AG04450 (cell line): Measurements from ENCODE around the gene DNAH5. TPM values are rescaled to one million over a fixed set of nuclear protein-coding genes. Genes with fewer than 3 reads are reported as not detected.
A peak's percentile ranks its signal among the peaks of the same experiment; 100 is the strongest.
"Not testable (repeated sequence)": the region's sequence is repeated elsewhere in the genome, so short reads cannot be mapped to it uniquely, and the experiment has no call there.

Source experiments
- CTCF ChIA-PET: fragments of 300-600, 350-600 bp; formaldehyde crosslinking; extraction: SDS; loops from one replicate; lab custom pipeline; 2022; ENCODE audit warnings: antibody characterized with exemption, inconsistent platforms; lab: Charles Lee
- POLR2A ChIA-PET: fragments of 350-600 bp; formaldehyde crosslinking; extraction: SDS; loops from one replicate; lab custom pipeline; 2021; ENCODE audit warnings: antibody characterized with exemption, inconsistent platforms; lab: Yijun Ruan, JAX
- DNase-seq: peaks from one replicate; pipeline ENCODE4 v3.0.0-alpha.2; 2011; ENCODE audit warnings: low read depth, low spot score
- H3K27ac ChIP-seq: one replicate; pipeline ENCODE4 v1.5.1; 2012; ENCODE audit warnings: low read depth, low read length, control low read depth
- H3K27me3 ChIP-seq: one replicate; pipeline ENCODE4 v1.6.0; 2012; ENCODE audit warnings: low read length; ENCODE audit not compliant: control insufficient read depth, insufficient read depth
- H3K4me3 ChIP-seq: 2 replicates; pipeline ENCODE4 v1.5.1; 2011; ENCODE audit warnings: mild to moderate bottlenecking, low read depth, low read length, control low read depth
- H3K9me3 ChIP-seq: 2 replicates; pipeline ENCODE4 v1.5.1; 2012; ENCODE audit warnings: low read length; ENCODE audit not compliant: control insufficient read depth, insufficient read depth
- polyA plus RNA-seq: library from polyadenylated mRNA; depleted of rRNA; stranded (reverse); fragments of >200 nt; gene quantifications from 2 replicates; pipeline ENCODE4 v1.2.3, GENCODE V29; 2011
- TF ChIP-seq, protein P1 (sequence below): IDR thresholded peaks from 2 replicates; pipeline ENCODE4 v1.5.1; 2011; ENCODE audit warnings: low read depth, low read length, control low read depth, inconsistent platforms

Gene DNAH5
- polyA plus RNA-seq, 1 experiment, result 12.4 TPM

DNA sequence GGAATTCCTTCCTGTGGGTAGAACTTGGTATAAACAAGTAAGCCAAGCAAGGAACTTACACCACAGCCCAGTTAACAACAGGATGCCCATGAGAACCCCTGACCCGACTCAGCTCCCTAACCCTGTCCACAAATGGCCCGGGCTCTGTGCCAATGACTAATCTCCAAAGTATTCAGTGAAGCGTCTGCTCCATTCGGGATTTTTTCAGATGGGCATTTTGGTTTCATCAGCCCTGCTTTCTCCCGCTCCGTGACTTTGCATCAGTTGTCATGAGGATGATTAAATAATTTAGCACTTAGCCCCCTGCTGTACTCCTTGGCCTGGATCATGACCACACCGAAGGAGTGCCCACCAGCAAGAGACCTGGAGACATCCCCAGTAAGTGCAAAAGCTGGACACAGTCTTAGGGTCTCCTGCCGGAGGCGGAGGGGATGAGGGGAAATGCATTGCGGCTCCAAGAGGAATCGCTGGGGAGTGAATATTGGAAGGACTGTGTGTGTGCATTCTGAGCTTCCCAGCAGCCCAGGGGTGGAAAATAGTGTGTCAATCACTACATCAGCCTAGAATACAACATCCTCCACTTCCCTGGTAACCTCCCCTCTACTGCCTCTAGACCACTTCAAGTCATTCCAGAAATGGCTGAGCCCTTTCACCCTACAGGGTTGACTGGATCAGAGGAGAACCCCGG lies 41.4 kb upstream of the DNAH5 start:
- TF ChIP-seq, protein P1, sequence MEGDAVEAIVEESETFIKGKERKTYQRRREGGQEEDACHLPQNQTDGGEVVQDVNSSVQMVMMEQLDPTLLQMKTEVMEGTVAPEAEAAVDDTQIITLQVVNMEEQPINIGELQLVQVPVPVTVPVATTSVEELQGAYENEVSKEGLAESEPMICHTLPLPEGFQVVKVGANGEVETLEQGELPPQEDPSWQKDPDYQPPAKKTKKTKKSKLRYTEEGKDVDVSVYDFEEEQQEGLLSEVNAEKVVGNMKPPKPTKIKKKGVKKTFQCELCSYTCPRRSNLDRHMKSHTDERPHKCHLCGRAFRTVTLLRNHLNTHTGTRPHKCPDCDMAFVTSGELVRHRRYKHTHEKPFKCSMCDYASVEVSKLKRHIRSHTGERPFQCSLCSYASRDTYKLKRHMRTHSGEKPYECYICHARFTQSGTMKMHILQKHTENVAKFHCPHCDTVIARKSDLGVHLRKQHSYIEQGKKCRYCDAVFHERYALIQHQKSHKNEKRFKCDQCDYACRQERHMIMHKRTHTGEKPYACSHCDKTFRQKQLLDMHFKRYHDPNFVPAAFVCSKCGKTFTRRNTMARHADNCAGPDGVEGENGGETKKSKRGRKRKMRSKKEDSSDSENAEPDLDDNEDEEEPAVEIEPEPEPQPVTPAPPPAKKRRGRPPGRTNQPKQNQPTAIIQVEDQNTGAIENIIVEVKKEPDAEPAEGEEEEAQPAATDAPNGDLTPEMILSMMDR, result no peak
- H3K9me3 ChIP-seq, result no peaks in the 10 kb centered on the region; the same call in 1 of the 2 replicates
- peak; percentile 70 for DNase-seq
- peak overlapping the region; percentile 27; the same call in 1 of the 2 replicates for H3K4me3 ChIP-seq
- peak overlapping the region; percentile 95 for H3K27ac ChIP-seq
- ChIA-PET POLR2A (interaction anchor here (0.7 to 1.0 kb wide), 2 partner anchors 8 to 112 kb away, joined by 3 to 4 read pairs; no protein-coding TSS in a partner anchor), CTCF (interaction anchor here (0.7 to 1.4 kb wide), 3 partner anchors 9 to 284 kb away, joined by 3 to 4 read pairs (median 4); no protein-coding TSS in a partner anchor)
- H3K27me3 ChIP-seq, result no peaks in the 10 kb centered on the region

DNA sequence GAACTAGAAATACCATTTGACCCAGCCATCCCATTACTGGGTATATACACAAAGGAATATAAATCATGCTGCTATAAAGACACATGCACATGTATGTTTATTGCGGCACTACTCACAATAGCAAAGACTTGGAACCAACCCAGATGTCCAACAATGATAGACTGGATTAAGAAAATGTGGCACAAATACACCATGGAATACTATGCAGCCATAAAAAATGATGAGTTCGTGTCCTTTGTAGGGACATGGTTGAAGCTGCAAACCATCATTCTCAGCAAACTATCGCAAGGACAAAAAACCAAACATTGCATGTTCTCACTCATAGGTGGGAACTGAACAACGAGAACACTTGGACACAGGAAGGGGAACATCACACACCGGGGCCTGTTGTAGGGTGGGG lies 40.4 kb upstream of the DNAH5 start:
- POLR2A ChIA-PET, DNase-seq, H3K27me3 ChIP-seq, H3K27ac ChIP-seq, CTCF ChIA-PET, H3K9me3 ChIP-seq, H3K4me3 ChIP-seq: not testable (repeated sequence)

DNA sequence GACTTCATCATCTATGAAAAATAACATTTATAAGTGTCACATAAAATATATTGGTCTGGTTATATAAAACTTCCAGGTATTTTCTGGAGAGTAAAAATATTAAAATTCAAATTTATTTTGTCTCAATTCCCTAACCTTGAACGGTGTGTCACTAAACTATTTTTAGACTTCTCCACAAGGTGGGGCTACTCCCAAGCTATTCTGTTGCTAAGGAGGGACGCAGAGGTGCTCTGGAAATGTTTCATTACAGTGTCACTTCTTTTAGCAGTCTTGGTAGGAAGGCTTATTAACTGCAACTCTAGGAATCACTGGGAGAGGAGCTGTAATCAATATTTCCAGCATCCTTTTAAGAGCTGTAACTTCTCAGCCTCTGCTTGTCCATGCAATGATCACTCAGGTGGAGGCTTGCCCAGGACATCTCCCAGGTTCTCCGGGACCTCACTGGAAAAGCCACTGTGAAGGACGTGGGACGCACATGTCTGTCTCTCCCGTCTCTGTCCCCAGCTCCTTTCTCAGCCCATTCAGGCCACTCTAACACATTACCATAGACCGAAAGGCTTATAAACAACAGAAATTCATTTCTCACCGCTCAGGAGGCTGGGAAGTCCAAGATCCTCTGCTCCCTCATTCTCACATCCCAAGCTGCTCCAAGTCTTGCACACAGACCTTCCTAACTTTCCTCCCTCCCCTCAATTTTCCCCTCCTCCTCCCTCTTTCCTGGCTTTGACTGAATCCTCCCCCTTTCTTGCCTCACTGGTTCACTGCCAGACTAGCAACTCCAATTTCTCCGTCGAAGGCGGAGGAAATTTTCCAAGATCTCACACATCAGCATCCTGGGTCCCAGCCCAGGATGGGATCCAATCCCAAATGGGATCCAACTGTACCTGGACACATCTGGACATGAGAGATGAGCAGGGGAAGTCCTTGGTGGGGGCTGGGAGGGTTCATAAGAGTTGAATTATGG lies 32.7 kb upstream of the DNAH5 start:
- TF ChIP-seq, protein P1, result peak; percentile 59
- no peak overlapping the region for H3K27ac ChIP-seq

DNA sequence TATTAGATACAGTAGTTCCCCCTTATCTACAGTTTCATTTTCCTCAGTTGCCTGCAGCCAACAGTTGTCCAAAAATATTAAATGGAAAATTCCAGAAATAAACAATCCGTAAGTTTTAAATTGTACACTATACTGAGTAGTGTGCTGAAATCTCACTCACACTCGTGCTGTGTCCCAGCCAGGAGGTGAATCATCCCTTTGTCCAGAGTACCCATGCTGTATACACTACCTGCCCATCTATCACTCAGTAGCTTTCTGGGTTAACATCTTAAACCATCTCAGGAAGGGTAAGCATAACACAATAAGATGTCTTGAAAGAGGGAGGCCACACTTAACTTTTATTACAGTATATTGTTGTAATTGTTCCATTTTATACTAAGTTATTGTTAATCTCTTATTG lies 31.7 kb upstream of the DNAH5 start:
- ChIA-PET CTCF (interaction anchor here (1.3 to 3.2 kb wide), 6 partner anchors 180 to 673 kb away, joined by 3 to 28 read pairs (median 4); no protein-coding TSS in a partner anchor), POLR2A (interaction anchor here (0.6 kb wide), 1 partner anchor 227 kb away, joined by 9 read pairs; no protein-coding TSS in a partner anchor)

More for the DNA sequence above, 32.7 kb upstream of the DNAH5 start:
- CTCF ChIA-PET, result interaction anchor here (0.6 to 3.2 kb wide), 24 partner anchors 8 to 694 kb away, joined by 3 to 28 read pairs (median 3); no protein-coding TSS in a partner anchor
- no peaks in the 10 kb centered on the region for H3K9me3 ChIP-seq
- H3K4me3 ChIP-seq, result no peak overlapping the region
- POLR2A ChIA-PET, result interaction anchor here (0.6 kb wide), 1 partner anchor 226 kb away, joined by 9 read pairs; no protein-coding TSS in a partner anchor
- no peak for DNase-seq
- H3K27me3 ChIP-seq, result no peaks in the 10 kb centered on the region

More for the DNA sequence above, 31.7 kb upstream of the DNAH5 start:
- no peak overlapping the region for H3K27ac ChIP-seq
- TF ChIP-seq, protein P1, result no peak
- no peaks in the 10 kb centered on the region for H3K9me3 ChIP-seq
- H3K4me3 ChIP-seq, result no peak overlapping the region
- no peak for DNase-seq
- H3K27me3 ChIP-seq, result no peaks in the 10 kb centered on the region
